Measurements from ENCODE around the gene HVCN1.

DNA sequence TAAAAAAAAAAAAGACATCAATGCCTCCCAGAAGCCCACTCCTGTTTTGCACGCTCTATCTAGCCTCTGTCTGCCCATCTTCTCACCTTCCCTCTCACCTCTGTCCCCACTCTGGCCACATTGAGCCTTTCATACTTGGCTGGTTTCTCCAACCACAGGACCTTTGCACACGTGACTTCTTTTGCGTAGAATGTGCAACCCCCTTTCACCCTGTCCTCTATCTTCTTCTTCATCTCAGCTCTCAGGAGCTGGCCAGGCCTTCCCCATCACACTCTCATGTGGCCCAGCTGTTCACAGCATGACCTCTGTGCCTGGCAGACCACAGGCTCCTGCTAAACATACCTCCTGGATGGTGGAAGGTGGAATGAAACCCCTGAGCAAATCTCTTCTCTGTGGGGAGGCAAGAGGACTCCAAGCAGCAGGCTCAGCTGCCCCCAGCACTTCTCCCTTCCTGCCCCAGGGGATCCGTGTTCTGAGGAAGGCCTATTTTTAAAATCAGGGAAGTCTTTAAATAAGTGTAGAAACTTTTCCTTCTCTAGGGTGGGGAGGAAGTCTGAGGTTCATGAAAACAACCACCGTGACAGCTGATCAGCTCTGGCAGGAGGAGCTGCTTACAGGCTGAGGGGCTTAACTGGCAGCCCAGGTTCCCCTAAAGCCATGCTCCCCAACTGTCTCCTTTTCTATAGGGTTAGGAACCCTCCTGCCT lies 11.6 kb downstream of the HVCN1 start:
- TF ChIP-seq, protein P1, sequence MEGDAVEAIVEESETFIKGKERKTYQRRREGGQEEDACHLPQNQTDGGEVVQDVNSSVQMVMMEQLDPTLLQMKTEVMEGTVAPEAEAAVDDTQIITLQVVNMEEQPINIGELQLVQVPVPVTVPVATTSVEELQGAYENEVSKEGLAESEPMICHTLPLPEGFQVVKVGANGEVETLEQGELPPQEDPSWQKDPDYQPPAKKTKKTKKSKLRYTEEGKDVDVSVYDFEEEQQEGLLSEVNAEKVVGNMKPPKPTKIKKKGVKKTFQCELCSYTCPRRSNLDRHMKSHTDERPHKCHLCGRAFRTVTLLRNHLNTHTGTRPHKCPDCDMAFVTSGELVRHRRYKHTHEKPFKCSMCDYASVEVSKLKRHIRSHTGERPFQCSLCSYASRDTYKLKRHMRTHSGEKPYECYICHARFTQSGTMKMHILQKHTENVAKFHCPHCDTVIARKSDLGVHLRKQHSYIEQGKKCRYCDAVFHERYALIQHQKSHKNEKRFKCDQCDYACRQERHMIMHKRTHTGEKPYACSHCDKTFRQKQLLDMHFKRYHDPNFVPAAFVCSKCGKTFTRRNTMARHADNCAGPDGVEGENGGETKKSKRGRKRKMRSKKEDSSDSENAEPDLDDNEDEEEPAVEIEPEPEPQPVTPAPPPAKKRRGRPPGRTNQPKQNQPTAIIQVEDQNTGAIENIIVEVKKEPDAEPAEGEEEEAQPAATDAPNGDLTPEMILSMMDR (IDR thresholded peaks at IDR 0.05), result no peak
- no peak for TF ChIP-seq POLR2A (IDR thresholded peaks at IDR 0.05)
